NCI-H526 treated with DMSO at 0.1 percent for 48 hours (cell line): ENCODE data around the gene CHEK2.
"Not testable (repeated sequence)": the region's sequence is repeated elsewhere in the genome, so short reads cannot be mapped to it uniquely, and the experiment has no call there.

Source experiments
- DNase-seq: peaks from one replicate; lab custom pipeline; 2025; lab: John Stamatoyannopoulos, UW

The CHEK2 gene

DNA sequence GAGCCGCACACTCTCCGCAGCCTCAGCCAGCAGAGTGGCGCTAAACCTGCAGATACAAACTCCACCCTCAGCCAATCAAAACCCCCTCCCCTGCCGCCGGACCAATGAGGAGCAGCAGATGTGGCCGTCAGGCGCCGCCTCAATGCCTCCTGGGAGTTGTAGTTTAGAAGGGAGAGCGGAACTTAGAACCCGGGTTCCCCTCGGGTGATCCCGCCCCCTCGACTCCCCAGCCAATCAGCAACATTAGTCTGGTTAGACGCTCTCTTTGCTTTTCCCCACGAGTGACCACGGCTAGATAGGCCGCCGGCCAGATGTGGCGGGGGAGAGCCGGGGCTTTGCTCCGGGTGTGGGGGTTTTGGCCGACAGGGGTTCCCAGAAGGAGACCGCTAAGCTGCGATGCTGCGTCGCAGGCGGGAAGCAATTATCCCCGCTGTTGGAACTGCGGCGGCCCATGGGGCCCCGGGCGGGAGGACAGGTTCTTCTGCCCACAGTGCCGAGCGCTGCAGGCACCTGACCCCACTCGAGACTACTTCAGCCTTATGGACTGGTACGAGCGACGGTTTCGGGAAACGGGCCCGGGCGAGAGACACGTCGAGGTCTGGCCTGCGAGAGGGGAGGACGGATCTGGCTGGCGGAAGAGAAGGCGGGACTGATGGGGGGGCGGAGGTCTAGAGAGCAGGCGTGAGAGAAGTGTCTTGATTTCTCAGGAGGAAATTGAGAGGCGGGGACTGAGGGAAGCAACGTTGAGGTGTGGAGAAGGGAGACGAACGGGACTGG, at the start of gene CHEK2, which contains the start of gene HSCB:
Gene CHEK2, minus strand, starts transcription at position 36 of the 777 bp plus-strand sequence. CDS start 7,099 bp downstream, outside the sequence.
Gene HSCB, plus strand, starts transcription at position 255 of the 777 bp plus-strand sequence. Its CDS starts 57 bp downstream, at position 312.
- peak; percentile 89 for DNase-seq

DNA sequence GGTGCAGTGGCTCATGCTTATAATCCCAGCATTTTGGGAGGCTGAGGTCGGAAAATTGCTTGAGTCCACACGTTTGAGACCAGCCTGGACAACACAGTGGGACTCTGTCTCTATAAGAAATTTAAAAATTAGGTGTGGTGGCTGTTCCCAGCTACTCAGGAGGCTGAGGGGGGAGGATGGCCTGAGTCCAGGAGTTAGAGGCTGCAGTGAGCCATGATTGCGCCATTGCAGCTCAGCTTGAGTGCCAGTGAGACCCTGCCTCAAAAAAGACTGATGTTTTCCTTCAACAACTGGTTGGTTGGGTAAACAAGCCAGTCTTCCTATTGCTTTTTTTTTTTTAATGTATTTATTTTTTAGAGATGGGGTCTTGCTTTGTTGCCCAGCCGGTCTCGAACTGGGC, 49.5 kb upstream of the CHEK2 start:
- no peak for DNase-seq

DNA sequence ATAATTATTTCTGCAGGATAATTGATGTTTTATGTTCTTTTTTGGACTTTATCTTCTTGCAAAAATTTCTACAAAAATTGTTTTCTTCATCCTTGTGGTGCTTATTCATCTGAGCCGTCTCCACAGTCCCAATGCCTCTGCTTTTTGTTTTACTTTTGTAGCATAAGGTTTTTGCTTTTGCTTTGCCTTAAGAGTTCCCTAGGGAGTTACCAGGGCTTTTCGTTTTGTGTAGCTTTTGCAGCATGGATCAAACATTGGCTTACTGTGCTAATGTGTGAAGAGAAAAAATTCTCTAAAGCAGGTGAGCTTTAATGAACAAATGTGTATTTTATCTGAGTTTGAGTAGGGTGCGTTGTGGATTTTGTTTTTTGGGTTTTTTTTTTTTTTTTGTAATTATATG, 47.0 kb upstream of the CHEK2 start:
- no peak for DNase-seq

DNA sequence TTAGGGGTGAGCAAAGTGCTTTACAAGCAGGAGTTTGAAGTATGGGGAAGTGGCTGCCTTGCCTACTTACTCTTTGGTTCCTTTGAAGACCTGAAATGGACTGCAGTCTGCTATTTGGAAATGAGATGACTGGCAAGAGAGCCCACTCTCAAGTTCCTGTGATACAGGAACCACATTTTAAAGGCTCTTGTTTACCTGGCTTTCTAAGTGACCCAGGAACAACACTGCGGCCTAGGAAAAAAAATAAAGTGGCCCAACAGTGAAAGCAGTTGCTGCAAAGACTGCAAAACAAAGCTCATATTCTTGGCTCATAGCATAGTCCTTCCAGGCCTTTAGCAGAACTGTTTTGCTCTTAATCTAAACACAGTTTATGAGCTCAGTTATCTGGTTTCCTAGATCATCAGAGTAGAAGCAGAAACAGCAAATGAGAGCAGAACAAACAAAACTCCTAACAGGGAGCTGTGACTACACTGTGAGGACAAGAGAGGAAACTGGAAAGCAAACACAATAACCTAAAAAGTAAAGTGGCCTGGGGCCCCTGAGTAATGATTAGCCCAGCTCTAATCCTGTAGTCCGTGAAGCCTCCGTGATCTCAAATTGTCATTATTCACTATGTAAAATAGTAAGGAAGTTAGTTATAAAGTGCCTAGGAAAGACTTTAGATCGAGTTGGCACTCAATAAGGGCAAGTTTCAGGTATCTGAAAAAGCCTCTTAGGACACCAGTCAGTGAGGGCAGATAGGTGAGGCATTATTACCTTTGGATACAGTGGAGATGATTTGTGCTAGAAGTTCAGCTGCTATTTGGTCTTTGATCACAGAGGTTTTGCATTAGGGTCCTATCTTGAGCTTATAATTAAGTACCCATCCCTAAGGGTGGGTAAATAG, 42.4 kb upstream of the CHEK2 start:
- no peak for DNase-seq

DNA sequence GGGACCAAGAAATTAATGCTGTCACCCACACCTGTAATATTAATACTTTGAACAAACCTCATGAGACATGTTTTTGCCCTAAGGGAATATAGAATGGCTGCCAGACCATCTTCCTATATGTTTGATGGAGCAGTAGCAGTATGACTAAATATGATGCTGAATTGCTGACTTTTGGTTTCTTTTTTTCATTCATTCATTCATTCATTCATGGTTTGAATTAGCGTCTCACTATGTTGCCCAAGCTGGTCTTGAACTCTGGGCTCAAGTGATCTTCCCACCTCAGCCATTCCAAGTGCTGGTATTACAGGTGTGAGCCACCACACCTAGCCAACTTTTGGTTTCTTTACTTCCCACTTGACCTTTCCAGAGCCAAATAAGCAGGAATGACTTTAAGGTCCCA, 38.7 kb upstream of the CHEK2 start:
- no peak for DNase-seq

DNA sequence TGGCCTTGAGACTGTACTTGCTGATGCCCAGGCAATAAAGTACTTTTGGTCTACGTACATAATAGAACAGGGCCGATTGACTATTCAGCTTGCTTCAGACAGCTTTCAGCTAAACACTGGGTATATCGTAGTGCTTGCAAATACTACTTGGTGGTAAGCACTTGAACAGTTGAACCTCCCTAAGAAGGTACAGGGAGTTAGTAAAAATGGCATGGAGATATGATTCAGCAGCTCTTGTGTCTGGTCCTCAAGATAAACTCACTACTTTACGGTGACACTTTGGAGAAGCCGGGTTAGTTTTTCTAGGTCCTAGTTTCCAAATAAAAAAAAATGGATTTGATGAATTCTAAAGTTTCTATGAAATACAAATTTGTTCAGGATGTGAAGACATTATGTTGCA, 38.2 kb upstream of the CHEK2 start:
- DNase-seq: no peak

DNA sequence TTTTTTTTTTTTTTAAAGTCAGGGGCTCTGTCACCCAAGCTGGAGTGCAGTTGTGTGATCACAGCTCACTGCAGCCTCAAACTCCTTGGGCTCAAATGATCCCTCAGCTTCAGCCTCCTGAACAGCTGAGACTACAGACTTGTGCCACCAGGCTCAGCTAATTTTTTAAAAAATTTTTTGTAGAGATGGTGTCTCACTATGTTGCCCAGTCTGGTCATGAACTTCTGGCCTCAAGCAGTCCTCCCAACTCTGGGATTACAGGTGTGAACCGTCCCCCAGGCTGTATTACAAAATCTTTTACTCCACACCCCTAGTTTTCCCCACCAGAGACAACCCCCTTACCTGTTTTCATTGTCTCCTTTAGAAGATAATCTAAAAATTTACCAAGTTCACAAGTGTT, 32.8 kb upstream of the CHEK2 start:
- no peak for DNase-seq

DNA sequence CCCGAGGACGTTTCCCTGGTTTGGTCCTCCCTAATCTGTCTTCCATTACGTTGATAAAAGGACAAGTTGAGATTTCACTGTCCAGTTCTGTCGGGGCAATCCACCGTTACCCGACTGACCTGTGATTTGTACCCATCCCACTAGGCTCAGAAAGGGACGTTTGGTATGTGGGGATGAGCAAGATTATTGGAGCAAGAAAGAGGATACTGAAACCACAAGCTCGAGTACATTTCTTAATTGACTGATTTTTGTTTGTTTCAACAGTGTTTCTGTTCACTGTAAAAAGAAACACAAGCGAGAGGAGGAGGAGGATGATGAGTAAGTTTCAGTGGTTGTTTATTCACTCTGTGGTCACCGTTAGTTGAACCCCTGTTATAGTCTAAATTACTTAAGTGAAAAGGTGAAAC, 31.8 kb upstream of the CHEK2 start:
- no peak for DNase-seq

DNA sequence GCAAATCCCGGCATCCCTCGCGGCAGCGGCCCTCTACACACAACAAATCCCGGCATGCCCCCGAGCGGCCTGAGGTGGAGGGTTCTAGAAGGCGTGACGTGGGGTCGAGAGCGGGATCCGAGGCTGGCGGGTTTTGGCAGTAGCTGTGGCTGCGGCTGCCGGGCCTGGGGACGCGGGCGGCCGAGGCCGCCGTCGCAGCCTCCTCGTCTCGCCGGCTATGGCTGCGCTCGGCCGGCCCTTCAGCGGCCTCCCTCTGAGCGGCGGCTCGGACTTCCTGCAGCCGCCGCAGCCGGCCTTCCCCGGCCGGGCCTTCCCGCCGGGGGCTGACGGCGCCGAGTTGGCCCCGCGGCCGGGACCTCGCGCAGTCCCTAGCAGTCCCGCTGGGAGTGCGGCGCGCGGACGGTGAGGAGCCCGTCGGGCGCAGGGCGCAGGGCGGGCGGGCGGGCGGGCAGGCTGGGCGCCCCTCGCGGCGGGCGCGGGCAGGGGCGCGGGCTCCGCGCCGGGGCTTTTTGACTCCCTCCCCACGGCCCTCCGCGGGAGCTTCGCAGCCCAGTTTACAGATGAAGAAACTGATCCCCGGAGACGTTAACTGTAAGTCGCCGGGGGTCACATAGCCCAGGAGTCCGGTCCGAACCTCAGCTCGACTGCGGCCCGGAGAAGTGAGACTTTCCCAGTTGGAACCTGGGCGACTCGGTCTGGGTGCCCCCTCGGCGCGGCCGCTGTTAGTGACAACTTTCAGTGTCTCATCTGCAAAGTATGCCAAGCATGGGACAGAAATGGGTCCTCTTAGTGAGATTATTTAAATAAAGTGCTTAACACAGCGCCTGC, 31.2 kb upstream of the CHEK2 start, which contains the start of gene CCDC117:
Gene CCDC117, plus strand, starts transcription at position 63 of the 828 bp plus-strand sequence. Its CDS starts 155 bp downstream, at position 218.
- DNase-seq: peak; percentile 83

DNA sequence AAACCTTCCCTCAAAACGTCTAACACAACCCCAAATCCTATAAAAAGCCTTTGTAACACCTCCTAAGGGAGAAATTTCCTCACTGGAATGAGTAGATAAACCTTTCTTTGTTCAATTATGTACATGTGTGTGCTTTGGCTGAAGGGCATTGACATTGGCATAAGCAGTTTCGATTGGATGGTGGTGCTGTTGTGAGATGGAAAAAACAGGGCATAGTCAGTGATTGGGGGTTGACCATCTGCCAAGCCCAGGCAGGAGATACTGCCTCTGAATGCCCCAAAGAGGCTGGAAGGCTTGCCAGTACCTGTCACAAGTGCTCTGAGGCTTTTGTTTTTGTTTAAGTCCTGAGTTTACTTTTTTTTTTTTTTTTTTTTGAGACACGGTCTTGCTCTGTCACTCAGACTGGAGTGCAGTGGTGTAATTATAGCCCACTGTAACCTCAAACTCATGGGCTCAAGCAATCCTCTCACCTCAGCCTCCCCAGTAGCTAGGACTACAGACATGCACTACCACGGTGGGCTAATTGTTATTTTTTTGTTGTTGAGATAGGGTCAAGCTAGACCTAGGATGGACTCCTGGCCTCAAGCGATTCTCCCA, 29.7 kb upstream of the CHEK2 start:
- no peak for DNase-seq

DNA sequence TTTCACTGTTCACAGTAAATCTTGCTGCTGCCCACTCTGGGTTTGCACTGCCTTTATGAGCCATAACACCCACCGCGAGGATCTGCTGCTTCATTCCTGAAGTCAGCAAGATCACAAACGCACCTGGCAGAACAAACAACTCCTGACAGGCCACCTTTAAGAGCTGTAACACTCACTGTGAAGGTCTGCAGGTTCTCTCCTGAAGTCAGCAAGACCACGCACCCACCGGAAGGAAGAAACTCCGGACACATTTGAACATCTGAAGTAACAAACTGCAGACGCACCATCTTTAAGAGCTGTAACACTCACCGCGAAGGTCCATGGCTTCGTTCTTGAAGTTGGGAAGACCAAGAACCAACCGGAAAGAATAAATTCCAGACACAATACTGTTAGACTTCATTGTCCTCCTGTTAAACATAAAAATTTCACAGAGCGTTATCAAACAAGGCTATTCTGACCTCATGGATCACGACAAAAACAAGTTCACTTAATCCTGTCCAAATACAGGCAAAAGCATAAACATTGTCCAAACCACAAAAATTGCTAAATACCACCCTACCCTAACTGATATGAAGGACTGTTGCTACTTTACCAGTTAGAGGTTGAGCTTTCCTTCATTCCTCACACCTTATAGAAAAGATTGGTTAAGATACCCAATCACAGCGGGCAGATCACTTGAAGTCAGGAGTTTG, 27.9 kb upstream of the CHEK2 start:
- no peak for DNase-seq

DNA sequence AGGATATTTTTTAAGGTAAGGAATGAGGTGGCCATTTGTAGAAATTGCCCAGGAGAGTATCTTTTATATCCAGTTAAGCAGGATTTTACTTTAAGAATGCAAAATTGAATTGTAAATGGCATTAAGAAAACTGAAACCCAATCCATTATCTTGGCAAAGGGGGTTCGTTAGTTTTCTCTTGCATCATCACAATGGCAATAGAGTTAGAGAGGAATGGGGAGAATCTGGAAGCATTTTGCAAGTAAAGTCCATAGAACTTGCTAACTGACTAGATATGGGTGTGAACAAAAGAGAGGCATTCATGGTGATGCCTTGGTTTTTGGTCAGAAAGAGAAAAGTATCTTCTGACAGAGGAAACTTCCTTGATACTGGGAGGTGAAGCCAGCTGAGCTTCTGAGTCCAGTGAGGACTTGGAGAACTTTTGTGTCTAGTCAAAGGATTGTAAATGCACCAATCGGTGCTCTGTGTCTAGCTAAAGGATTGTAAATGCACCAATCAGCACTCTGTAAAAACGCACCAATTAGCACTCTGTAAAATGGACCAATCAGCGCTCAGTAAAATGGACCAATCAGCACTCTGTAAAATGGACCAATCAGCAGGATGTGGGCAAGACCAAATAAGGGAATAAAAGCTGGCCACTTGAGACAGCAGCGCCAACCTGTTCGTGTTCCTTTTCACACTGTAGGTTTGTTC, 27.2 kb upstream of the CHEK2 start:
- DNase-seq: no peak

DNA sequence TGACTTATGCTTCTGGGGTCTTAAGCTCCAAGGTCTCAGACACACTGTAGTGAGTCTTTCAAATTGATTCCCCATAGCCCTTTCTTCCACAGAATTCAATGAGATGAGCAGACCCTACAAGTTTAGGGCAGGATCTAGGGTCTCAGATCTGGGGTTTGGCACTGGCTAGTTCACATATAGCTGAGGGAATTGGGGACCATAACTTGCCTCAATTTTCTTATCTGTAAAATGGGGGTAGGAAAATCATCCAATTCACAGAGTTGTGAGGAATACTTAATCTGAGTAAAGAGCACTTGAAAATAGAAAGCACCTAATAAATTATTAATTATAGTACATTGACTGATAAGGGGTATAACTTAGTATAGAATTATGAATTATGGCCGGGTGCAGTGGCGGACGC, 25.0 kb upstream of the CHEK2 start:
- DNase-seq: no peak

DNA sequence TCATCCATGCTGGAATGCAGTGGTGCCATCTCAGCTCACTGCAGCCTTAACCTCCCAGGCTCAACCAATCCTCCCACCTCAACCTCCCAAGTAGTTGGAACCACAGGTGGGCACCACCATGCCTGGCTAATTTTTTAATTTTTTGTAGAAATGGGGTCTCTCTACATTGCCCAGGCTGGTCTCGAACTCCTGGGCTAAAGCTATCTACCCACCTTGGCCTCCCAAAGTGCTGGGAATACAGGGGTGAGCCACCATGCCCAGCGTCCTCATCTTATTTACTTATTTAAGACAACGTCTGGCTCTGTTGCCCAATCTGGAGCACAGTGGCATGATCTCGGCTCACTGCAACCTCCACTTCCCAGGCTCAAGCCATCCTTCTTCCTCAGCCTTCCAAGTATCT, 20.4 kb upstream of the CHEK2 start:
- not testable (repeated sequence) for DNase-seq

DNA sequence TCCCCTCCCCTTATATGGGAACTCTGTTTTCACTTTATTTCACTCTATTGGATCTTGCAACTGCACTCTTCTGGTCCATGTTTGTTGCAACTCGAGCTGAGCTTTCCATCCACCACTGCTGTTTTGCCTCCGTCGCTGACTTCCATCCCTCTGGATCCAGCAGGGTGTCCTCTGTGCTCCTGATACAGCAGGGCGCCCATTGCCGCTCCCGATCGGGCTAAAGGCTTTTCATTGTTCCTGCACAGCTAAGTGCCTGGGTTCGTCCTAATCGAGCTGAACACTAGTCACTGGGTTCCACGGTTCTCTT, 19.8 kb upstream of the CHEK2 start:
- DNase-seq: no peak

DNA sequence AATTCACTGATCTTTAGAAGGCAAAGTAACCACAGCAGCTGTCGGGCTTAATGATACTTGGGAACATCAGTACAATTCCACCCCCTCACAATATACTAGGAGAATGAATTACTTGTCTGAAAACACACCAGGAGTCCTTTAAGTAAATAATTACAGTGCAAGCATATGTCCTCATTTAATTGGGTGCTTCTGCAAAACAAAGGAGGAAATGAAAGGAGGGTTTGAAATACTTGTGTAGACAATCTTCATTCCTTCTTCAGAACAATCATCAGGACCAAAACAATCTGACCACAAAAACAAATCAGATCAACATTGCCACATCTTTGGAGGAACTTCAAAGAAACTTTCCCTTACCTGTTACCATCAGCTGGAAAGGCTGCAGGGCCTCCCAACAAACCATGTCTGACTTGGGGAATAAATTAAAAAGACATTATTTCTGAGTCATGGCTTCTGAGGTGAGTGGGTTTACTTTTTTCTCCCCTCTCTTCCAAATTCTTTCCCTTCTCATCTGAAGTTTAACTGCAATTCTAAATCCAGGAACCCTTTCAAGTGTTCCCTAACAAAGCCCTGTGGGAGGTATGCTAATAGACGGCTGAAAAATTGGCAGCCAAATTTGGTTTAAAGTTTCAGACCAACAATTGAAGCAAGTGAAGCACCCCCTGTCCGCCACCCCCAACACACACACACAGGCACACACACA, 18.4 kb upstream of the CHEK2 start:
- no peak for DNase-seq

DNA sequence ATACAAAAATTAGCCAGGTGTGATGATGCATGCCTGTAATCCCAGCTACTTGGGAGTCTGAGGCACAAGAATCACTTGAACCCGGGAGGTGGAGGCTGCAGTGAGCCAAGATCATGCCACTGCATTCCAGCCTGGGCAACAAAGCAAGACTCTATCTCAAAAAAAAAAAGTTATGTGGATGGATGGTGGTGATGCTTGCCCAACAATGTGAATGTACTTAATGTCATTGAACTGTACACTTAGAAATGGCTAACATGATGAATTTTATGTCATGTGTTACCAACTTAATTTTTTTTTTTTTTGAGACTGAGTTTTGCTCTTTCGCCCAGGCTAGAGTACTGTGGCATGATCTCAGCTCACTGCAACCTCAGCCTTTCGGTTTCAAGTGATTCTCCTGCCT, 12.9 kb upstream of the CHEK2 start:
- DNase-seq: not testable (repeated sequence)

DNA sequence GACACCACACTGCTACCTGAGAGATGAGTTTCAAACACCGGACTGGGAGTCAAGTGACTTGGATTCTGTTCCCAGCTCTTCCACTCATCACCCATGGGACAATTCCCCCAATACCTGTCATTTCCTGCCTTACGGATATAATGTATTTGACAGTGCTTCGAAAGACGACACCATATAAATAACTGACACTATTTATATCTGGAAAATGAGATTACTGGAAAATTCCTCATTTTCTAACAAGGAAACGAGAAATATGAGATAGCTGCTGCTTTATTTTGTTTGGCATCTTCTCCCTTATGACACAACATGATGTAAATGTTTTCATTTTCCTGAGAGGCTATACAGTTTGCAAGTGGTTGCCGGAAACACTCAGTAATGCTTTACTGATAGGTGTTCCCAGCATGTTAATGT, 8.9 kb upstream of the CHEK2 start:
- DNase-seq: no peak

DNA sequence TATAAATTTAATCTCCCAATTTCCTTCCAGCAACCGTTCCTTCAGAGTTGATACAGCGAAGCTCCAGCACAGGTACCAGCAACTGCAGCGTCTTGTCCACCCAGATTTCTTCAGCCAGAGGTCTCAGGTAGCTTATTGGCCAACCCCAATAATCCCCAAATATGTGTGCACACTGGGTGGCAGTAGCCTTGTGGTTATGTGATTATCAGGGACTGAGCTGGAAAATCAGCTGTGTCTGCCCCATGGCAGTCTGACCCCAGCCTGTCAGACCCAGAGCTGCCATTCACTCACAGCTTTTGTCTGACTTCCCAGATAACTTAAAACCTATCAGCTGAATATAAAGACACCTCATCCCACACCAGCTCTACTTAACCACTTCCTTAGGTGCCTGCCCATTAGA, 2.2 kb upstream of the CHEK2 start:
- DNase-seq: no peak

DNA sequence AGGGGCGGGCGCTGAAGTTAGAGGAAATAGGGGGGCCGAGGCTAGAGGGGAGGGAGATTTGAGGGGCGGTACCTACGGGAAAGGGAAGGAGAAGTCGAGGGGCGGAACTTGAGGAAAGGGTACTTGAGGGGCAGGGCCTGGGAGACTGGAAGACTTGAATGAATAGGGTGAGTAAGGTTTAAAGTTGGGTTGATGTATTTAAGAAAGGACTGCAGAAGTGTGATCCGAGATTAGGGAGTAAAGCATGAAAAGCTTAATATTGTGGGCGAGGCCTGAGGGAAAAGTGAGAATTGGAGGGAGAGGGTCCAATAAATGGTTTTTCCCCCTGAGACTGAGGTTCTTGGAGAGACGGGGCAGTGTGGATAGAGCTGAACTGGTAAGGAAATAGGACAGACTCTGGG, 942 bp upstream of the CHEK2 start:
- no peak for DNase-seq
